ENCODE results near the gene EPN3. TPM values are rescaled to one million over a fixed set of nuclear protein-coding genes. Genes with fewer than 3 reads are reported as not detected.

The EPN3 gene
- polyA plus RNA-seq, 1 experiment, result not detected

DNA sequence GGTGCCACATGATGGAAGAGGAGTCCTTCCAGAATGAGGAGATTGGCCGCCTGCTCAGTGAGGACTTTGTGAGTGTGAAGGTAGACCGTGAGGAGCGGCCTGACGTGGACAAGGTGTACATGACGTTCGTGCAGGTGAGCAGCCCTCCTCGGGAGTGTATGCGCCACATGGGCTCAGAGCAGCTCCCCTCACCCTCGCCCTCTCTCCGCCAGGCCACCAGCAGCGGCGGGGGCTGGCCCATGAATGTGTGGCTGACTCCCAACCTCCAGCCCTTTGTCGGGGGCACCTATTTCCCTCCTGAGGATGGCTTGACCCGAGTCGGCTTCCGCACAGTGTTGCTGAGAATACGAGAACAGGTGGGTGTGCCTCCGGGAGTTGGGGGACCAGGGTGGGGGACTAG lies 16.3 kb downstream of the EPN3 start:
- Histone ChIP-seq H3K36me3 (ENCODE audit: control insufficient read depth, insufficient read depth, low read length) (peaks cover 17% of the 10 kb centered on the region), H3K27me3 (ENCODE audit: control insufficient read depth, insufficient read depth, low read length) (no peaks in the 10 kb centered on the region), H3K4me3 (ENCODE audit: low read depth, low read length) (no peak overlapping the region)
- POLR2A ChIA-PET, result no interaction called here
- CTCF ChIA-PET, result interaction anchor here (0.7 to 8.2 kb wide), 6 partner anchors 56 to 304 kb away, joined by 3 to 186 read pairs (median 8); no protein-coding TSS in a partner anchor
- TF ChIP-seq, protein P1, sequence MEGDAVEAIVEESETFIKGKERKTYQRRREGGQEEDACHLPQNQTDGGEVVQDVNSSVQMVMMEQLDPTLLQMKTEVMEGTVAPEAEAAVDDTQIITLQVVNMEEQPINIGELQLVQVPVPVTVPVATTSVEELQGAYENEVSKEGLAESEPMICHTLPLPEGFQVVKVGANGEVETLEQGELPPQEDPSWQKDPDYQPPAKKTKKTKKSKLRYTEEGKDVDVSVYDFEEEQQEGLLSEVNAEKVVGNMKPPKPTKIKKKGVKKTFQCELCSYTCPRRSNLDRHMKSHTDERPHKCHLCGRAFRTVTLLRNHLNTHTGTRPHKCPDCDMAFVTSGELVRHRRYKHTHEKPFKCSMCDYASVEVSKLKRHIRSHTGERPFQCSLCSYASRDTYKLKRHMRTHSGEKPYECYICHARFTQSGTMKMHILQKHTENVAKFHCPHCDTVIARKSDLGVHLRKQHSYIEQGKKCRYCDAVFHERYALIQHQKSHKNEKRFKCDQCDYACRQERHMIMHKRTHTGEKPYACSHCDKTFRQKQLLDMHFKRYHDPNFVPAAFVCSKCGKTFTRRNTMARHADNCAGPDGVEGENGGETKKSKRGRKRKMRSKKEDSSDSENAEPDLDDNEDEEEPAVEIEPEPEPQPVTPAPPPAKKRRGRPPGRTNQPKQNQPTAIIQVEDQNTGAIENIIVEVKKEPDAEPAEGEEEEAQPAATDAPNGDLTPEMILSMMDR (IDR thresholded peaks at IDR 0.05; ENCODE audit: insufficient read depth, low read depth, low read length), result no peak
- DNase-seq (ENCODE audit: low read depth), result no peak

DNA sequence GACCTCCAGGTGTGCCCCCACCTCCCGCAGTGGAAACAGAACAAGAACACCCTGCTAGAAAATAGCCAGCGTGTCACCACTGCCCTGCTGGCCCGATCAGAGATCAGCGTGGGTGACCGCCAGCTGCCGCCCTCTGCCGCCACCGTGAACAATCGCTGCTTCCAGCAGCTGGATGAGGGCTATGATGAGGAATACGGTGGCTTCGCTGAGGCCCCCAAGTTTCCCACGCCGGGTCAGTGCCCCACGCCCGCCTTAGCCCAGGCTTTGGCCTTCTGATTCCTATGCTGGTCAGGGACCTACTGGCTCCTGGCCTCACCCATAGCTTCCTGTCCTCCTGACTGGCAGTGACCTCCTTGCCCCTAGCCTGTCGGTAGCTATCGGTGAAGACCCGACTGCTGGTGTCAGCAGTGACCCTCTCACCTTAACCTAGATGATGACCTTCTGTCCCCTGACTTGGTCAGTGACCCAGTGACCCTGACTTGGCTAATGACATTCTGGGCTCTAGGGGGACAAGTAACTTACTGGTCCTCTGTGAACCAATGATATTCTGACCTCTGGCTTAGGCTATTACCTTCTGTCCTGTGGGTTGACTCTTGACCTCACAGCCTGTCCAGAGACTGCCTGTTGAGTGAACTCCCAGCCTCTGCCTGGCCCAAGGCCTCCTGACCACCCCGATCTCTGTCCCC lies 16.9 kb downstream of the EPN3 start:
- no peaks in the 10 kb centered on the region for H3K27me3 ChIP-seq (ENCODE audit: control insufficient read depth, insufficient read depth, low read length)
- ChIA-PET CTCF (interaction anchor here (0.7 to 8.2 kb wide), 10 partner anchors 12 to 303 kb away, joined by 3 to 186 read pairs (median 8); partner anchors contain the start of gene CACNA1G), POLR2A (no interaction called here)

DNA sequence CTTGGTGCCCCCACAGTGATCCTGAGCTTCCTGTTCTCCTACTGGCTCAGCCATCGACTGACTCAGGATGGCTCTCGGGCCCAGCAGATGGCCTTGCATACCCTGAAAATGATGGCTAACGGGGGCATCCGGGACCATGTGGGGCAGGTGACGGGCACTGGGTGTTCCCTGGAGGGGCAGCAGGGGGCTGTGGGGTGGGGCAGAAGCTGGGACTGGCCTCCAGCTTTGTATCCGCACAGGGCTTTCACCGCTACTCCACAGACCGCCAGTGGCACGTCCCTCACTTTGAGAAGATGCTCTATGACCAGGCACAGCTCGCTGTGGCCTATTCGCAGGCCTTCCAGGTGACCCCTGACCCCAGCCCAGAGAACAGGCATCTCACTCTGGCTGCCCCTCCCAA lies 17.4 kb downstream of the EPN3 start:
- POLR2A ChIA-PET, result no interaction called here
- no peak for DNase-seq (ENCODE audit: low read depth)
- CTCF ChIA-PET, result interaction anchor here (0.9 to 8.2 kb wide), 14 partner anchors 8 to 603 kb away, joined by 3 to 186 read pairs (median 9); partner anchors contain the start of gene CACNA1G
- TF ChIP-seq, protein P1 (IDR thresholded peaks at IDR 0.05; ENCODE audit: insufficient read depth, low read depth, low read length), result no peak
- Histone ChIP-seq H3K4me3 (ENCODE audit: low read depth, low read length) (no peak overlapping the region), H3K36me3 (ENCODE audit: control insufficient read depth, insufficient read depth, low read length) (peaks cover 19% of the 10 kb centered on the region), H3K27me3 (ENCODE audit: control insufficient read depth, insufficient read depth, low read length) (no peaks in the 10 kb centered on the region)

More for the DNA sequence above, 16.9 kb downstream of the EPN3 start:
- no peak overlapping the region for H3K4me3 ChIP-seq (ENCODE audit: low read depth, low read length)
- TF ChIP-seq, protein P1 (IDR thresholded peaks at IDR 0.05; ENCODE audit: insufficient read depth, low read depth, low read length), result no peak
- peaks cover 19% of the 10 kb centered on the region for H3K36me3 ChIP-seq (ENCODE audit: control insufficient read depth, insufficient read depth, low read length)
- no peak for DNase-seq (ENCODE audit: low read depth)

DNA sequence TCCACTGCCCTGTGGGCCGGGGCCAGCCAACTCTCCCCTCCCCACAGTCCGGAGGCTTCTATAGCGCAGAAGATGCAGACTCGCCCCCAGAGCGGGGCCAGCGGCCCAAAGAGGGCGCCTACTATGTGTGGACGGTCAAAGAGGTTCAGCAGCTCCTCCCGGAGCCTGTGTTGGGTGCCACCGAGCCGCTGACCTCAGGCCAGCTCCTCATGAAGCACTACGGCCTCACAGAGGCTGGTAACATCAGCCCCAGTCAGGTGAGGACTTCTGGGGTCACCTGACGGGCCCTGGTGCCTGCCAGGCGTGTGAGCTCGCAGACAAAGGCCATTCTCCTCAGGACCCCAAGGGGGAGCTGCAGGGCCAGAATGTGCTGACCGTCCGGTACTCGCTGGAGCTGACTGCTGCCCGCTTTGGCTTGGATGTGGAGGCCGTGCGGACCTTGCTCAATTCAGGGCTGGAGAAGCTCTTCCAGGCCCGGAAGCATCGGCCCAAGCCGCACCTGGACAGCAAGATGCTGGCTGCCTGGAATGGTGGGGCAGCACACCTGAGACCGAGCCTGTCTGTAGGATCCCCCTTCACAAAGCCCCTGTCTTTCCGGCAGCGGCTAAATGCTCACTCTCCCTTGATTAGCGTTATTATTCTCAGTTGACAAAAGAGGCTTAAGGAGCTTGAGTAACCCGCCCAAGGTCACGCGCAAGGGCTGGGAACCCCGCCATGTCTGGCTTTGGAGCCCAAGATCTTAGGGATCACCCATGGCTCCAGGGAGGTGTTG lies 18.3 kb downstream of the EPN3 start:
- TF ChIP-seq, protein P1 (IDR thresholded peaks at IDR 0.05; ENCODE audit: insufficient read depth, low read depth, low read length), result peak; percentile 93
- no peak for DNase-seq (ENCODE audit: low read depth)
- H3K4me3 ChIP-seq (ENCODE audit: low read depth, low read length), result no peak overlapping the region
- H3K27me3 ChIP-seq (ENCODE audit: control insufficient read depth, insufficient read depth, low read length), result no peaks in the 10 kb centered on the region
- H3K36me3 ChIP-seq (ENCODE audit: control insufficient read depth, insufficient read depth, low read length), result peaks cover 23% of the 10 kb centered on the region
- POLR2A ChIA-PET, result no interaction called here
- CTCF ChIA-PET, result interaction anchor here (0.6 to 8.2 kb wide), 32 partner anchors 9 to 602 kb away, joined by 3 to 186 read pairs (median 4); partner anchors contain the start of gene CACNA1G

DNA sequence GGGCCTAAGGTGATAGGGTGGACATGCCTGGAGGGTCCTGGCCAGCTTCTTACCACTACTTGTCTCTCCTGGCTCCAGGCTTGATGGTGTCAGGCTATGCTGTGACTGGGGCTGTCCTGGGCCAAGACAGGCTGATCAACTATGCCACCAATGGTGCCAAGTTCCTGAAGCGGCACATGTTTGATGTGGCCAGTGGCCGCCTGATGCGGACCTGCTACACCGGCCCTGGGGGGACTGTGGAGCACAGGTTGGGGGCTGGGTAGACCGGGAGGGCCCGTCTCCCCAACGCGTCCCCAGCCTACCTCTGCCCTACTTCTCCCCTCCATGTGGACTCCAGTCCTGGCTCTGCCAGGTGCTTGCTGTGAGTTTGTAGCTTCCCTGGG lies 18.9 kb downstream of the EPN3 start:
- POLR2A ChIA-PET, result interaction anchor here (0.6 kb wide), 1 partner anchor 31 kb away, joined by 3 read pairs; no protein-coding TSS in a partner anchor
- CTCF ChIA-PET, result interaction anchor here (0.6 to 8.2 kb wide), 24 partner anchors 10 to 292 kb away, joined by 3 to 186 read pairs (median 4); partner anchors contain the start of gene CACNA1G

More for the DNA sequence above, 18.9 kb downstream of the EPN3 start:
- TF ChIP-seq, protein P1 (IDR thresholded peaks at IDR 0.05; ENCODE audit: insufficient read depth, low read depth, low read length), result no peak
- peaks cover 23% of the 10 kb centered on the region for H3K36me3 ChIP-seq (ENCODE audit: control insufficient read depth, insufficient read depth, low read length)
- no peak overlapping the region for H3K4me3 ChIP-seq (ENCODE audit: low read depth, low read length)
- no peak for DNase-seq (ENCODE audit: low read depth)
- H3K27me3 ChIP-seq (ENCODE audit: control insufficient read depth, insufficient read depth, low read length), result no peaks in the 10 kb centered on the region
